Fibroblast of pulmonary artery (primary cell): Measurements from ENCODE around the gene CHCHD4.
"Not testable (repeated sequence)": the region's sequence is repeated elsewhere in the genome, so short reads cannot be mapped to it uniquely, and the experiment has no call there.

Source experiments
- DNase-seq: peaks from one replicate; pipeline ENCODE4 v3.0.0-alpha.2; 2010; ENCODE audit warnings: low read depth
- H3K4me3 ChIP-seq: replicated peaks from 2 replicates; pipeline ENCODE4 v1.5.1; 2011; ENCODE audit warnings: low read depth, mild to moderate bottlenecking, control low read depth, low read length, moderate library complexity
- CTCF ChIP-seq: IDR thresholded peaks from 2 replicates; pipeline ENCODE4 v1.5.1; 2011; ENCODE audit warnings: mild to moderate bottlenecking, control low read depth, low read length, inconsistent platforms; ENCODE audit errors: missing control alignments

Gene CHCHD4

GRCh38 chr3:14120111-14120920, 4.4 kb downstream of the CHCHD4 start:
- H3K4me3 ChIP-seq = no peak overlapping the region
- TF ChIP-seq CTCF = no peak
- no peak for DNase-seq

GRCh38 chr3:14119651-14120050, 5.0 kb downstream of the CHCHD4 start:
- DNase-seq = no peak
- H3K4me3 ChIP-seq = no peak overlapping the region
- no peak for TF ChIP-seq CTCF

DNA sequence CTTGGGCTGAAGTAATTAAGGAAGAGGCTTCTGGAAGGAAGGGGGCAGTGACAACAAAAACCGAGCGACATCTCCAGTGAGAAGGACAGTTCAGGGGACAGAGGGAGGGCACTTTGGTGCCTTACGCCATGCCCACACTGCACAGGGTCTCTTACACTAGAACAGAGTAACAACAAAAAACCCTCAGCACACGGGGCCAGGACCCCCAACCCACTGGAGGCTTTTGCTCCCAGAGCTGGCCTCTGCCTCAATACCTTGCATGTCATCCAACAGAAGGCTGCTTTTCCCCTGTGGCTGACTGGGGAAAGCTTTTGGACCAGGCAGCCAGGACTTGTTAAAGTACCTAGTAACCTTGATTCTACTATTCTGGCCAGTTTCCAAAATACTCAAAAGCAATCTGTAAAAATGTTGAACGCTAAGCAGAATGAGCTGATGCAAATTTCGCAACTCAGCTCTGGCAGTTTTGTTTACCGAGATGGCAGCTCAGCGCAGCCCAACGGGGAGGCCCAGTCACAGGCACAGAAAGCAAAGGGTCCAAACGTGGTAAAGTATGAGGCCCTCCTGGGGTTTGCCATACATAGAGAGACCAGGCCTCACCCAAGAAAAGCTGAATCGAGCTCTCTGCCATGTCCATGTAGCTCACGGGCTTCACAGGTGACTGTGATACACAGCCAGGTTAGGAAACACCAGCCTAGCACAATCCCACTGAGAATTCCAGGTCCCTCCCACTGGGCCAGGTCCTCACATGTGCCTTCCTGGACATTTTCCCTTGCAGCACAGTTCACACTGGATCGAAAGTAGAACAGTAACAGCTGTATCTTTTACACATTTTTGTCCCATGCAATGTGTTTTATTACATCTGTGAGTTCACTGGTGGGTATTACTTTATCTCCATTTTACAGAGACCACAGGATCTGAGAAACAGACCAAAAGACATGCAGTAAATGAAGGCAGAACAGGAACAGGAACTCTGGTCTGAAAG, 6.0 kb downstream of the CHCHD4 start:
- DNase-seq = peak; percentile 75
- H3K4me3 ChIP-seq = no peak overlapping the region
- TF ChIP-seq CTCF = no peak

GRCh38 chr3:14117468-14118399, 6.9 kb downstream of the CHCHD4 start:
- no peak for TF ChIP-seq CTCF
- H3K4me3 ChIP-seq = no peak overlapping the region
- no peak for DNase-seq

DNA sequence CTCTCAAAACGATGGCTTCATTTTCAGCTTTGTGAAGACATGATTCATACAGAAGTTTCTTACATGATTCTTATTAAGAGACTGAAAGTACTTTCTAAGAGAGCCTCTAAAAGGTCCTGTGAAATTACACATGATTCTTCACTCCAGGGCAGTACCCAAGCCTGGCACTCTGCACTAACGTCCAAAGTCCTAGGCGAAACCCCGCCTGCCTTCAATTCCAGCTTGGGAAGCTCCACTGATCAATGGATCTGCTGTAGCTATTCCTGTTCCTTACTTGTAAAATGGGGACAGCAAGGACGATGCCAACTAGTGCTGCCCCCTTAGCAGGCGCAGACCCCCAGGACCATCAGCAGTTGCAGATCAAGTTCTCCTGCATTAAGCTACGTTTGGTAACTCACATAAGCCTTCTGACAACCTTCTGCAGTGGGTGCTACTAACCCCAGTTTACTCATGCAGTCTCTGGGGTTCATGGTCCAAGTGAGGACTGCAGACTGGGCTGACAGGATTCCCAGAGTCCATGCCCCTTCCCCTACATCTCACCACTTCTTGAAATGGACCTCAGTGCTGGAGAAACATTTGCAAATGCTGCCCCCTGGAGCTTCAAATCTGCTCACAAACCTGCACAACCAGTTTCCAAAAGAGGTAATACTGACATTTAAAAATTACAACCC, 10.6 kb downstream of the CHCHD4 start:
- peak; percentile 14 for TF ChIP-seq CTCF

DNA sequence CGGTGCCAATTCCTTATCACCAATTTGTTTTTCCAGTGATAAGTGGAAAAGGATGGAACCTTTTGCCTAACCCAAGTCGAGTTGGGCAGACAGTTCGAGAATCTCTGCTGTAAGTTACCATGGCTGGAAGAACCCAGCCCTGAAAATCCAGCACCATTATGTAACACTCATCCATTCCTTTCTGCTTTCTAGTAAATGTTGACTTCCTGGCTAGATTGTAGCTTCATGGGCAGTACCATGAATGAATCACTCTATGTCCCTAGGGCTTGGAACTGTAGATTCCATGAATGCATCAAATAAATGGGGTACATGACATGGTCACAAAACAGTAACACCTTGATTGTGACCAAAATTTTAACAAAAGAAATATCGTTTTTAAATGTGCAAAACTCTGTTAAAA, 14.0 kb downstream of the CHCHD4 start:
- DNase-seq = peak; percentile 14
- H3K4me3 ChIP-seq = no peak overlapping the region
- TF ChIP-seq CTCF = no peak

More for the DNA sequence above, 10.6 kb downstream of the CHCHD4 start:
- DNase-seq = no peak
- no peak overlapping the region for H3K4me3 ChIP-seq

DNA sequence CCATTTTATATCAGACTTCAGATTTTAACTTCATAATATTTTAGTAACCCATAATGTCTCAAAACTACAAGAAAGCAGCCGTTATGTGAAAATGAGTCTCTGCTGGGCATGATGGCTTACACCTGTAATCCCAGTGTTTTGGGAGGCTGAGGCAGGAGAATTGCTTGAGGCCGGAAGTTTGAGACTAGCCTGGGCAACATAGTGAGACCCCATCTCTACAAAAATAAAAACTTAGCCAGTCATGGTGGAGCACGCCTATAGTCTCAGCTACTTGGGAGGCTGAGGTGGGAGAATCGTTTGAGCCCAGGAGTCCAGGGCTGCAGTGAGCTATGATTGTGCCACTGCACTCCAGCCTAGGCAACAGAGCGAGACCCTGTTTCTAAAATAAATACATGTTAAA, 14.8 kb downstream of the CHCHD4 start:
- H3K4me3 ChIP-seq, DNase-seq: not testable (repeated sequence)
